Breast epithelium (tissue), 3 donors: ENCODE data around the gene ABTB1.
"Not testable (repeated sequence)": the region's sequence is repeated elsewhere in the genome, so short reads cannot be mapped to it uniquely, and the experiment has no call there.

ENCODE experiments used
- CTCF ChIP-seq, 3 donors: fragments of 450-650 bp; IDR thresholded peaks; one replicate each; pipeline ENCODE4 v1.5.1; 2016 to 2017; ENCODE audit warnings: antibody characterized with exemption in 3 of 3, mild to moderate bottlenecking in 3 of 3, moderate library complexity in 3 of 3
- POLR2A ChIP-seq: fragments of 450-650 bp; IDR thresholded peaks from one replicate; pipeline ENCODE4 v1.6.1; 2016; ENCODE audit warnings: antibody characterized with exemption, mild to moderate bottlenecking, moderate library complexity
- POLR2AphosphoS5 ChIP-seq, 3 donors: sonication (generic); formaldehyde crosslinking; IDR thresholded peaks; one replicate each; pipeline ENCODE4 v1.6.1; 2017; ENCODE audit warnings: antibody characterized with exemption in 3 of 3

- not testable (repeated sequence) for TF ChIP-seq CTCF (IDR thresholded peaks at IDR 0.05); POLR2A; POLR2AphosphoS5 (IDR thresholded peaks at IDR 0.05)
These were observed 9.4 kb downstream of the ABTB1 start for GRCh38 chr3:127682175-127682554.
